ENCODE measurements around the gene AQP4. TPM values are rescaled to one million over a fixed set of nuclear protein-coding genes. Genes with fewer than 3 reads are reported as not detected.

AQP4 gene, protein sequence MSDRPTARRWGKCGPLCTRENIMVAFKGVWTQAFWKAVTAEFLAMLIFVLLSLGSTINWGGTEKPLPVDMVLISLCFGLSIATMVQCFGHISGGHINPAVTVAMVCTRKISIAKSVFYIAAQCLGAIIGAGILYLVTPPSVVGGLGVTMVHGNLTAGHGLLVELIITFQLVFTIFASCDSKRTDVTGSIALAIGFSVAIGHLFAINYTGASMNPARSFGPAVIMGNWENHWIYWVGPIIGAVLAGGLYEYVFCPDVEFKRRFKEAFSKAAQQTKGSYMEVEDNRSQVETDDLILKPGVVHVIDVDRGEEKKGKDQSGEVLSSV
- 0.28 TPM for polyA plus RNA-seq (2013, experiment 1 of 2)
- 0.32 TPM for polyA plus RNA-seq (2013, experiment 2 of 2)

DNA sequence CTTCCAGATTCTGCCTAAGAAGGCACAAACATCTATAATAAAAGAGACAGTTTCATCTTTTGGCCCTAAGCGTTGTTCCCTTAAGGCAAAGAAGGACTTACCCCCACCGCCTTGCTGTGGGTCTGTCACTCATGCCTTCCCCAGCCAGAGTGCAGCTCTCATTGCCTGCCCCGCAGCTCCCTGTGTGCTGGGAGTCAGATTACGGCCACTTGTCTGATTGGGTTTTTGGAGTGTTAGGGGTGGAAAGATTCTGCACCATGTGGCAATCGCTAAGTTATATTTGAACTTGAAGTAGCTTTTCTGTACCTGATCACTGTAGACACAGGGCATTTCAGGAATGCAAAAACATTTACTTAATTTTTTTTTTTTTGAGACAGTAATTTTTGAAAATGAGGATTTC, at the start of gene AQP4:
TSS of gene AQP4 (minus strand) at position 151 of the 400 bp plus-strand sequence. CDS start at position 133, 18 bp downstream.
- H3K4me1 ChIP-seq (ENCODE audit: control insufficient read depth, low read depth, low read length) = peaks cover 2% of the 10 kb centered on the region
- H2BK5ac ChIP-seq (ENCODE audit: low read length) = no peak within 1 kb of the TSS
- no peaks in the 10 kb centered on the region for H3K79me2 ChIP-seq (ENCODE audit: control insufficient read depth, insufficient read depth, low read length)
- H2BK120ac ChIP-seq (ENCODE audit: low read depth, low read length) = no peak within 1 kb of the TSS
- WGBS (ENCODE audit: extremely low coverage, insufficient coverage, low lambda C conversion rate) = no CpG with 5 or more reads among the region's 5 CpGs
- no peak within 1 kb of the TSS for H3K27ac ChIP-seq (ENCODE audit: low read depth, low read length)
- H3K4me2 ChIP-seq (ENCODE audit: low read length) = no peak within 1 kb of the TSS
- DNase-seq = no peak
- H4K8ac ChIP-seq (ENCODE audit: low read depth, low read length) = no peak within 1 kb of the TSS
- H3K56ac ChIP-seq (ENCODE audit: low read length) = peak within 1 kb of the TSS; percentile 18
- no peak within 1 kb of the TSS for H3K4ac ChIP-seq (ENCODE audit: low read depth, low read length)
- H2AK5ac ChIP-seq (ENCODE audit: low read length) = no peak within 1 kb of the TSS
- H4K5ac ChIP-seq (ENCODE audit: low read length) = no peak within 1 kb of the TSS
- no peaks in the 10 kb centered on the region for H3K27me3 ChIP-seq (ENCODE audit: insufficient read depth, low read length, poor library complexity)
- H3K36me3 ChIP-seq (ENCODE audit: control insufficient read depth, insufficient read depth, low read length) = no peaks in the 10 kb centered on the region
- H3K79me1 ChIP-seq (ENCODE audit: low read length) = no peaks in the 10 kb centered on the region
- no peak within 1 kb of the TSS for H2BK15ac ChIP-seq (replicated peaks; ENCODE audit: low read depth)
- H3K4me3 ChIP-seq (ENCODE audit: low read length) = no peak within 1 kb of the TSS
- no peak within 1 kb of the TSS for H3K23ac ChIP-seq (ENCODE audit: low read length)
- H3K18ac ChIP-seq (ENCODE audit: low read length) = no peak within 1 kb of the TSS
- H3K9ac ChIP-seq (ENCODE audit: low read length) = no peak within 1 kb of the TSS

DNA sequence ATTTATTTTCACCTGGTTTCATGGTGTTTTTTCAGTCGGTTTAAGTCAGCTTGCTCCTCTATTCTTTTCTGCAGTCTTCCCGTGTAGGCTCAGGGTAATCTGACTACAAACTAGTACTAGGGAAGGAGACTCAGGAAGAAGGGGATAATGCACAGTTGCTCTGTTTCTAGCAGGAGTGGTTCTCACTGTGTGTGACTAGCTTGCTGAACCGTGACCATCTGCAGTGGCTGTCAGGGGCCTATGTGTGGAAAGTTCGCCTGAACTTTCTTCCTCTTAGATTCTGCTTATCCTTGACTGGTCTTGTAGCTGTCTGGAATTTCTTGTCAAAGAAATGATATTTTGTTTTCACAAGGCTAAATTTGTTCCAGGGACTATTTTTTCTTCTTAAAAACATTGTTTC, 46.3 kb upstream of the AQP4 start:
- Histone ChIP-seq H3K18ac (ENCODE audit: low read length) (no peak overlapping the region), H3K79me2 (ENCODE audit: control insufficient read depth, insufficient read depth, low read length) (no peaks in the 10 kb centered on the region), H2BK15ac (replicated peaks; ENCODE audit: low read depth) (no peak overlapping the region), H2AK5ac (ENCODE audit: low read length) (no peak overlapping the region), H2BK5ac (ENCODE audit: low read length) (no peak overlapping the region), H3K4me3 (ENCODE audit: low read length) (no peak overlapping the region), H3K4me2 (ENCODE audit: low read length) (no peak overlapping the region), H3K36me3 (ENCODE audit: control insufficient read depth, insufficient read depth, low read length) (no peaks in the 10 kb centered on the region), H4K8ac (ENCODE audit: low read depth, low read length) (no peak overlapping the region), H3K4me1 (ENCODE audit: control insufficient read depth, low read depth, low read length) (no peaks in the 10 kb centered on the region), H3K4ac (ENCODE audit: low read depth, low read length) (no peak overlapping the region), H3K9ac (ENCODE audit: low read length) (no peak overlapping the region), H2BK120ac (ENCODE audit: low read depth, low read length) (no peak overlapping the region), H3K23ac (ENCODE audit: low read length) (no peak overlapping the region), H3K27me3 (ENCODE audit: insufficient read depth, low read length, poor library complexity) (no peaks in the 10 kb centered on the region), H3K56ac (ENCODE audit: low read length) (no peak overlapping the region), H4K5ac (ENCODE audit: low read length) (no peak overlapping the region), H3K27ac (ENCODE audit: low read depth, low read length) (no peak overlapping the region), H3K79me1 (ENCODE audit: low read length) (no peaks in the 10 kb centered on the region)
- WGBS (ENCODE audit: extremely low coverage, insufficient coverage, low lambda C conversion rate) = no CpG with 5 or more reads among the region's 4 CpGs
- DNase-seq = no peak

DNA sequence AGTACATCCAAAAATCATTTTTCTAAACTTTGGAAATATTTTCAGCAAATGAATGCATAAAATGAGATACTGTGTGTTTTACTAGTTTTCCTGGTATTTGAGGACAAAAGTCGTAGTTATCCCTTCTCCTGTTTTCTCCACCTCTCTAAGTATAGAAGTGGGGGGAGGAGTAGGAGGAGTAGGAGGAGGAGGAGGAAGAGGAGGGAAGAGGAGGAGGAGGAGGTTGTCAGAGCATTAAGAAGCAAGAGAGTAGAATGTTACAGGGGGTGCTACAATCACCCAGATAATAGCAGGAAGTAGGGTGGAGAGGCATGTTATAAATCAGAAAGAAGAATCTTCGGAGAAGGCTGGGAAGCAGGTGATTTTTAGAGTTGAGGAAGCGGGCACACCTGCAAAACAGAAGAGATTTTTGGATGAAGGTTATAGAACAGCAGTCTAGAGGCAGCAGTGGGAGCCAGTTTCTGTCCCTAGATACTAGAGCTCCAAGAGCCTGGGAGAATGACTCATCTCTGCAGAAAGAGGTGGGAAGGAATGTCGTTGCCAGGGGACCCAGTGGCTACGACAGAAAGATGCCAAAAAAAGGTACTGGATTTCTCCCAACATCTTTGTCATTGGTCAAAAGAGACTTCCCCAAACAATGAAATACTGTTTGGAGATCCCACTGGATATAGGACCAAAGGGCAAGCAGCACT, 44.2 kb upstream of the AQP4 start:
- no CpG with 5 or more reads among the region's 5 CpGs for whole genome bisulfite sequencing (ENCODE audit: extremely low coverage, insufficient coverage, low lambda C conversion rate)
- peak; percentile 80 for DNase-seq

DNA sequence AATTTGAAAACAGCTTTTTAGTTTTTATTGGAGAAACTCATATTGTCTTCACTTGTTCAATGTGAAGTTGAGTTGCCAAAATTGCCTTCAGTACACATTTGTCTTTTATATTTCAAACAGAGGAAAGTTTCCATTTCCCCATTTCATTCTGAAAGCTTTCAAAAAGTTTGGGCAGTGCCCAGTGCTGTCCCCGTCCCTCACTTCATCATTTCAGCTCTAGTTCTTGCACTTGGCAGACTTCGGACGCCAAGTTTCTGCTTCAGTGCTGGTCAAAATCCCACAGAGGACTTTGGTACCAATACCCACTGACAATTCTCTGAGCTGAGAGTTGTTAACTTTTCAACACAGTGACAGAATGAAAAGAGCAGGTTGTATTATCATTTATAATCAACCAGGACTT, 43.4 kb upstream of the AQP4 start:
- Histone ChIP-seq H3K36me3 (ENCODE audit: control insufficient read depth, insufficient read depth, low read length) (no peaks in the 10 kb centered on the region), H3K4me3 (ENCODE audit: low read length) (no peak overlapping the region), H3K27me3 (ENCODE audit: insufficient read depth, low read length, poor library complexity) (no peaks in the 10 kb centered on the region), H4K8ac (ENCODE audit: low read depth, low read length) (no peak overlapping the region), H3K23ac (ENCODE audit: low read length) (no peak overlapping the region), H3K4me1 (ENCODE audit: control insufficient read depth, low read depth, low read length) (no peaks in the 10 kb centered on the region), H3K9ac (ENCODE audit: low read length) (no peak overlapping the region), H4K5ac (ENCODE audit: low read length) (no peak overlapping the region), H3K56ac (ENCODE audit: low read length) (no peak overlapping the region), H2BK15ac (replicated peaks; ENCODE audit: low read depth) (no peak overlapping the region), H3K4me2 (ENCODE audit: low read length) (no peak overlapping the region), H3K27ac (ENCODE audit: low read depth, low read length) (no peak overlapping the region), H2AK5ac (ENCODE audit: low read length) (no peak overlapping the region), H3K4ac (ENCODE audit: low read depth, low read length) (no peak overlapping the region), H3K79me2 (ENCODE audit: control insufficient read depth, insufficient read depth, low read length) (no peaks in the 10 kb centered on the region), H3K18ac (ENCODE audit: low read length) (no peak overlapping the region), H2BK5ac (ENCODE audit: low read length) (no peak overlapping the region), H2BK120ac (ENCODE audit: low read depth, low read length) (no peak overlapping the region), H3K79me1 (ENCODE audit: low read length) (no peaks in the 10 kb centered on the region)
- no peak for DNase-seq
- WGBS (ENCODE audit: extremely low coverage, insufficient coverage, low lambda C conversion rate) = no CpG with 5 or more reads among the region's 3 CpGs

More for the DNA sequence above, 44.2 kb upstream of the AQP4 start:
- no peak overlapping the region for H2BK5ac ChIP-seq (ENCODE audit: low read length)
- H3K9ac ChIP-seq (ENCODE audit: low read length) = no peak overlapping the region
- no peaks in the 10 kb centered on the region for H3K27me3 ChIP-seq (ENCODE audit: insufficient read depth, low read length, poor library complexity)
- H3K4me2 ChIP-seq (ENCODE audit: low read length) = no peak overlapping the region
- H3K79me2 ChIP-seq (ENCODE audit: control insufficient read depth, insufficient read depth, low read length) = no peaks in the 10 kb centered on the region
- no peaks in the 10 kb centered on the region for H3K79me1 ChIP-seq (ENCODE audit: low read length)
- H3K27ac ChIP-seq (ENCODE audit: low read depth, low read length) = no peak overlapping the region
- H3K36me3 ChIP-seq (ENCODE audit: control insufficient read depth, insufficient read depth, low read length) = no peaks in the 10 kb centered on the region
- H3K23ac ChIP-seq (ENCODE audit: low read length) = no peak overlapping the region
- H3K4me3 ChIP-seq (ENCODE audit: low read length) = no peak overlapping the region
- H3K4me1 ChIP-seq (ENCODE audit: control insufficient read depth, low read depth, low read length) = no peaks in the 10 kb centered on the region
- no peak overlapping the region for H2BK15ac ChIP-seq (replicated peaks; ENCODE audit: low read depth)
- no peak overlapping the region for H2BK120ac ChIP-seq (ENCODE audit: low read depth, low read length)
- no peak overlapping the region for H3K56ac ChIP-seq (ENCODE audit: low read length)
- H3K4ac ChIP-seq (ENCODE audit: low read depth, low read length) = no peak overlapping the region
- H4K8ac ChIP-seq (ENCODE audit: low read depth, low read length) = no peak overlapping the region
- no peak overlapping the region for H2AK5ac ChIP-seq (ENCODE audit: low read length)
- no peak overlapping the region for H4K5ac ChIP-seq (ENCODE audit: low read length)
- no peak overlapping the region for H3K18ac ChIP-seq (ENCODE audit: low read length)

DNA sequence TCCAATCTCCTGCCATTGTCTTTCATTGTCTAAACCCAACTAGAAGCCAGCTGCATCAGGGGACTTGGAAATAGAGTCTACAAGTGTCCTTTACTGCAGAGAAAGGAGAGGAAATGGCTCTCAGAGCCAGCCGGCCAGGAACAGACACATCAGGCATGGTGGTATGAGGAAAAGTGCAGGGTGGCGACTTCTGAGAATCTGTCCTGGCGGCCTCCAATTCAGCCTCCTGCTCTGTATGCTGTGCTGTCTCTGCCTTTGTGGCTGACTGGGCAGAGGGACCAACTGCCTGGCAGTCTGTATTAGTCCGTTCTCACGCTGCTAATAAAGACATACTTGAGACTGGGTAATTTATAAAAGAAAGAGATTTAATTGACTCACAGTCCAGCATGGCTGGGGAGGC, 36.8 kb upstream of the AQP4 start:
- Histone ChIP-seq H2BK15ac (replicated peaks; ENCODE audit: low read depth) (no peak overlapping the region), H2BK120ac (ENCODE audit: low read depth, low read length) (no peak overlapping the region), H3K79me2 (ENCODE audit: control insufficient read depth, insufficient read depth, low read length) (no peaks in the 10 kb centered on the region), H3K18ac (ENCODE audit: low read length) (no peak overlapping the region), H4K5ac (ENCODE audit: low read length) (no peak overlapping the region), H2AK5ac (ENCODE audit: low read length) (no peak overlapping the region), H3K79me1 (ENCODE audit: low read length) (no peaks in the 10 kb centered on the region), H3K23ac (ENCODE audit: low read length) (no peak overlapping the region), H3K4me3 (ENCODE audit: low read length) (no peak overlapping the region), H3K9ac (ENCODE audit: low read length) (no peak overlapping the region), H3K36me3 (ENCODE audit: control insufficient read depth, insufficient read depth, low read length) (no peaks in the 10 kb centered on the region), H3K27me3 (ENCODE audit: insufficient read depth, low read length, poor library complexity) (no peaks in the 10 kb centered on the region), H3K56ac (ENCODE audit: low read length) (no peak overlapping the region), H3K4me2 (ENCODE audit: low read length) (no peak overlapping the region), H3K27ac (ENCODE audit: low read depth, low read length) (no peak overlapping the region), H2BK5ac (ENCODE audit: low read length) (no peak overlapping the region), H4K8ac (ENCODE audit: low read depth, low read length) (no peak overlapping the region), H3K4me1 (ENCODE audit: control insufficient read depth, low read depth, low read length) (no peaks in the 10 kb centered on the region), H3K4ac (ENCODE audit: low read depth, low read length) (no peak overlapping the region)
- no CpG with 5 or more reads among the region's 5 CpGs for WGBS (ENCODE audit: extremely low coverage, insufficient coverage, low lambda C conversion rate)
- DNase-seq = no peak

All from mesendoderm (in vitro differentiated cells).